GM18507 (cell line): ENCODE measurements around the gene CDC25C.
"Not testable (repeated sequence)": the region's sequence is repeated elsewhere in the genome, so short reads cannot be mapped to it uniquely, and the experiment has no call there.

ENCODE experiments used
- DNase-seq: peaks from one replicate; pipeline ENCODE4 v3.0.0; 2011; ENCODE audit warnings: low read depth; ENCODE audit not compliant: insufficient read length; ENCODE audit errors: extremely low spot score
- FAIRE-seq: peaks from 2 replicates; lab custom pipeline; 2011; peaks lifted over from hg19 to GRCh38; lab: Jason Lieb, UNC

Gene CDC25C

GRCh38 chr5:138282920-138283742, 48.5 kb downstream of the CDC25C start:
- DNase-seq (no peak), FAIRE-seq (peak; percentile 35)

GRCh38 chr5:138280915-138281314, 50.7 kb downstream of the CDC25C start:
- FAIRE-seq (no peak), DNase-seq (no peak)

GRCh38 chr5:138276402-138277054, 55.1 kb downstream of the CDC25C start:
- FAIRE-seq (no peak), DNase-seq (no peak)

- DNase-seq: no peak
- no peak for FAIRE-seq
Measured at GRCh38 chr5:138275895-138276294, 55.7 kb downstream of the CDC25C start.

GRCh38 chr5:138275379-138275782, 56.2 kb downstream of the CDC25C start:
- DNase-seq: no peak
- no peak for FAIRE-seq

- FAIRE-seq (no peak), DNase-seq (no peak)
Measured at GRCh38 chr5:138274189-138274853, 57.3 kb downstream of the CDC25C start, which contains the start of gene GFRA3. Gene GFRA3, minus strand, starts transcription at chr5:138274621. Its CDS starts 197 bp downstream, at chr5:138274424.

GRCh38 chr5:138273834-138274188, 57.8 kb downstream of the CDC25C start:
- no peak for FAIRE-seq
- no peak for DNase-seq

- FAIRE-seq (no peak), DNase-seq (no peak)
Measured at GRCh38 chr5:138272681-138273080, 58.9 kb downstream of the CDC25C start.

GRCh38 chr5:138271281-138271680, 60.3 kb downstream of the CDC25C start:
- FAIRE-seq (no peak), DNase-seq (no peak)

GRCh38 chr5:138264183-138264582, 67.4 kb downstream of the CDC25C start:
- no peak for DNase-seq
- no peak for FAIRE-seq

GRCh38 chr5:138263581-138263980, 68.0 kb downstream of the CDC25C start:
- no peak for FAIRE-seq
- no peak for DNase-seq

- DNase-seq (no peak), FAIRE-seq (no peak)
Measured at GRCh38 chr5:138258704-138259292, 72.8 kb downstream of the CDC25C start.

- DNase-seq (no peak), FAIRE-seq (no peak)
Measured at GRCh38 chr5:138257583-138257982, 74.0 kb downstream of the CDC25C start.

GRCh38 chr5:138252944-138253343, 78.7 kb downstream of the CDC25C start:
- FAIRE-seq: no peak
- no peak for DNase-seq

- not testable (repeated sequence) for FAIRE-seq, DNase-seq
Measured at GRCh38 chr5:138247800-138248199, 83.8 kb downstream of the CDC25C start.

GRCh38 chr5:138246822-138247221, 84.8 kb downstream of the CDC25C start:
- FAIRE-seq: no peak

GRCh38 chr5:138246334-138246733, 85.3 kb downstream of the CDC25C start:
- FAIRE-seq: no peak
- no peak for DNase-seq

More at GRCh38 chr5:138246822-138247221, 84.8 kb downstream of the CDC25C start:
- no peak for DNase-seq

GRCh38 chr5:138245717-138246116, 85.9 kb downstream of the CDC25C start:
- no peak for DNase-seq
- FAIRE-seq: no peak

GRCh38 chr5:138243794-138244193, 87.8 kb downstream of the CDC25C start:
- FAIRE-seq (no peak), DNase-seq (no peak)
